Left cardiac atrium (tissue), 4 donors: ENCODE data around the gene DNAH1. TPM values are rescaled to one million over a fixed set of nuclear protein-coding genes. Genes with fewer than 3 reads are reported as not detected.

Experiments used
- ATAC-seq, 2 donors: fragments of 200-7000 bp; cut with Tn5 transposase; one replicate each; pipeline ENCODE4 v1.9.1; 2020; ENCODE audit warnings: mild to moderate bottlenecking in 2 of 2, moderate library complexity in 2 of 2
- DNase-seq: peaks from one replicate; pipeline ENCODE4 v3.0.0-alpha.2; 2020
- intact Hi-C, 2 donors: fragments of 100-400 bp; cut with DNase I; formaldehyde crosslinking; loops; one replicate each; pipeline versions ENCODE4 v1.14.1 to v1.15.1; 2022 to 2023
- total RNA-seq, 2 donors: library from RNA; stranded (reverse); fragmentation: NEBNext Ultra II Directional; extraction: Animal tissue kit (Norgen Biotek cat#: 25700); gene quantifications; one replicate each; pipeline ENCODE4 v1.2.1, GENCODE V29; 2021
- donor health status: DM: no; HTN: yes; CAD: no.
- donor health status: DM: no; HTN: yes; CAD: no; lungs with severe emphysema.
- donor health status: DM: yes; HTN: yes; CAD: no.
- donor health status: Dilated cardiomyopathy.

DNAH1 gene
- total RNA-seq, 2 donors from 2014 or later = 3.3 to 4.4 TPM

- ATAC-seq (no peak), DNase-seq (no peak)
- intact Hi-C loops = no loop called here
Measured at GRCh38 chr3:52406231-52406661, 90.1 kb downstream of the DNAH1 start.

GRCh38 chr3:52406791-52407510 is 90.8 kb downstream of the DNAH1 start:
- intact Hi-C loops = no loop called here
- ATAC-seq (no peak), DNase-seq (no peak)

DNA sequence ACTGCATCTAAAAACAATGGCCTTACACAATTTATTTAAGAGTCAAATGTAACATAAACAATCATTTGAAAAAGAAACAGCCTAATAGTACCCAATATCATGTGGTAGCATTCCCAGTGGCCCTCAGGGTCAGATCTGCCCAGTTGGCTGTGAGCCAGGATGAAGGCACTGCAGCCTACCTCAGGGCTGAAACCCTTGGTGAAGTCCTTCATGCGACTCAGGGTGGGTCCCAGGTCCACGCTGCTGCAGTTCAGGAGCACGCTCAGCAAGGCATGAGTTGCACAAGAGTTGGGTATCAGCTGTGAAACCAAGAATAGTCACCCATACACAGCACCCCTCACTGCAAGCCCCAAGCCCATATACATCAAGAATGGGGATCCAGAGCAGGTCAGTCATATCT is 91.7 kb downstream of the DNAH1 start:
- no peak for ATAC-seq
- intact Hi-C loops = no loop called here
- DNase-seq = no peak

GRCh38 chr3:52408466-52408865 is 92.3 kb downstream of the DNAH1 start:
- no peak for ATAC-seq
- no peak for DNase-seq
- intact Hi-C loops = no loop called here

GRCh38 chr3:52415800-52416199 is 99.7 kb downstream of the DNAH1 start:
- DNase-seq = no peak
- no peak for ATAC-seq
- intact Hi-C loops = no loop called here

GRCh38 chr3:52420388-52420787 is 104.3 kb downstream of the DNAH1 start:
- ATAC-seq (peak in 1 of 2 donors; percentile 31), DNase-seq (no peak)
- intact Hi-C loops = no loop called here

DNA sequence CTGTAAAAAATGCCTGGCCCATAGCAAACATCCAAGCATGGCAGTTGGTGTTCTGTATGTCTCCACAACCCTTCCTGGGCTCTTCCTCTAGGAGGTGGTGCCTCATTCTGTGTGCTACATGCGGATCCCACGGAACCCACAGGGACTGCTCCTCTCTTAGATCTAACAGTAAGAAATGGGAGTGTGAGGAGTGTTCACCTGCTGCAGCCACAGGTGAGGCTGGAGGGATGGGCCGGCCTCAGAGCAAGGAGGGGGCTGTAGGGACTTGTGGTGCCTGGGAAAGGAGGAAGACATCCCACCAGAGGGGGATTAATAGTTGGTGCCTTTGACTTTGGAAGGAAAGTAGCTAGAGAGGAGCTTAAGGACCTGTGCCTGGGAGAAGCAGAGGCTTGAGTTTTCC is 106.5 kb downstream of the DNAH1 start:
- DNase-seq (no peak), ATAC-seq (no peak)
- intact Hi-C loops = no loop called here

GRCh38 chr3:52423173-52423572 is 107.1 kb downstream of the DNAH1 start:
- DNase-seq = no peak

GRCh38 chr3:52428151-52429005 is 112.3 kb downstream of the DNAH1 start:
- intact Hi-C loops = loop anchor here in 1 of 2 donors (1.0 kb wide), 1 partner anchor 19 kb away; no protein-coding TSS in a partner anchor
- peak; percentile 72 to 79 for ATAC-seq

More at GRCh38 chr3:52423173-52423572, 107.1 kb downstream of the DNAH1 start:
- intact Hi-C loops = no loop called here
- ATAC-seq = peak; percentile 36 to 80

DNA sequence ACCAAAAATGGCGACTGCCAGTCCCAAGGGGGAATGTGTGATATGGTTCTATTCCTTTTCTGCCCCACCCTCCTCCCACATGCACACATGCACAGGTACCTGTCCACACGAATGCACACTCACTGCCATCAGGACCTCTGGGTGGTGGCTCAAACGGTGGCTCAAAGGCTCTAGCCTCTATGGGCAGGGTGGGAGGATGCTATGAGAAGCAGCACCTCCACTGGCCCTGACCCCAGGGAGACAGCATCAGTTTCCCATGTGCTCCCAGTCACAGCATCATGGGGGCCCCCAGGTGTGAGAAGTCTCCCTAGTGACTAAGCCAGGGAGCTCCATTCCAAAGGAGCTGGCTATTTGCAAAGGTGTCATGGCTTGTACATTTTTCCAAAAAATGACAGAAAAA is 112.9 kb downstream of the DNAH1 start:
- intact Hi-C loops = no loop called here
- no peak for ATAC-seq

More at GRCh38 chr3:52428151-52429005, 112.3 kb downstream of the DNAH1 start:
- peak; percentile 64 for DNase-seq

GRCh38 chr3:52429779-52430415 is 113.8 kb downstream of the DNAH1 start:
- ATAC-seq = peak in 1 of 2 donors; percentile 13
- intact Hi-C loops = no loop called here
- no peak for DNase-seq

More for the DNA sequence above, 112.9 kb downstream of the DNAH1 start:
- no peak for DNase-seq

GRCh38 chr3:52430416-52430810 is 114.3 kb downstream of the DNAH1 start:
- no peak for ATAC-seq
- intact Hi-C loops = no loop called here
- DNase-seq = no peak

GRCh38 chr3:52431459-52432223 is 115.5 kb downstream of the DNAH1 start:
- intact Hi-C loops = no loop called here
- DNase-seq (no peak), ATAC-seq (peak in 1 of 2 donors; percentile 13)

DNA sequence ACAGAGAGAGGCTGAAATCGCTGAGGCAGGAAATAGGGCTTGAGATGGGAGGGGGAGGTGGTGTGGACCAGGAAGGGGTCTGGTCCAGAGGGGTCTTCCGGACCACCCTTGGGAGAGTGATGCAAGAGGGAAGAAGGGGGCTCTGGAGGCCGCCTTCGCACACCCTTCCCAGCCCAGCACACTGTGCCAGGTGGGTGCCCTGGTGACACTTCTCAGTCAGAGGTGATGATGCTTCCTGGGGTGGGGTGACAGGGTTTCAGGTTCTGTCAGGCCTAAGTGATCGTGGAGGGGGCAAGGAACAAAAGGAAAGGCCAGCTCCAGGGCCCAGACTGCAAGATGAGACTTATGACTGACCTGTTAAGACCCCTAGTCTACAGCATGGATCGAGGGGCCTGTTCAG is 116.1 kb downstream of the DNAH1 start:
- intact Hi-C loops = no loop called here
- DNase-seq (no peak), ATAC-seq (no peak)

GRCh38 chr3:52432691-52433141 is 116.6 kb downstream of the DNAH1 start:
- ATAC-seq (peak; percentile 5 to 23), DNase-seq (no peak)
- intact Hi-C loops = no loop called here

DNA sequence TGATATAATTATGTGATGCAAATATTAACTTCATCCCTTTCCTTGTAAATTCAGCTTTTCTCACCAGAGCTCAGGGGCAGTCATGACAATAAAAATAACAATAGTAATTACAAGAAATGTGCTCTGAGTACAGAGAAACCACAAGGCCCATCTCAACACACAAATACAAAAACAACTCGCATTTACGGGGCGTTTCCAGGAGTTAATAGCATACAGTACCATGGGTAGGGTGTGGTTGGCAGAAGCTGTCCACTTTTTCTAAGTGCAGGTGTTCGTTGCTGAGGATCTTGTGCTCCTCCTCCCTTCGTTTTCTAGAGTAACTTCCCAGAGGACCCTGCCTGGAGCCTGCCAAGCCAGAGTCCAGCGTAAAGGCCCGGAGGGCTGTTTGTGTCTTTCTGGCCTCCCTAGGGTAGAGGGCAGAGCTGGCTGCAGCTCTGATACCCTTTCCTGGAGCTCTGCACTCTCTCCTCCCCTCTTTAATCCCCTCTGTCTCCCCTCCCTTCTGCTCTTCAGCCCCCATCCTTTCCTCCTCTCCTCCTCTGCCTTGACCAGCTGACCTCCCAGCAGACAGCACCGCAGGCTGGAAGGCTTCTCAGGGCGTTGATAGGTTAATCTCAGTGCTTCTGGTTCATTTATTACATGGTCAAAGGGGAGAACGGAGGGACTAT is 117.3 kb downstream of the DNAH1 start:
- no peak for DNase-seq
- intact Hi-C loops = no loop called here
- peak; percentile 4 to 20 for ATAC-seq

GRCh38 chr3:52433996-52434479 is 117.9 kb downstream of the DNAH1 start:
- DNase-seq = no peak
- intact Hi-C loops = no loop called here
- no peak for ATAC-seq

DNA sequence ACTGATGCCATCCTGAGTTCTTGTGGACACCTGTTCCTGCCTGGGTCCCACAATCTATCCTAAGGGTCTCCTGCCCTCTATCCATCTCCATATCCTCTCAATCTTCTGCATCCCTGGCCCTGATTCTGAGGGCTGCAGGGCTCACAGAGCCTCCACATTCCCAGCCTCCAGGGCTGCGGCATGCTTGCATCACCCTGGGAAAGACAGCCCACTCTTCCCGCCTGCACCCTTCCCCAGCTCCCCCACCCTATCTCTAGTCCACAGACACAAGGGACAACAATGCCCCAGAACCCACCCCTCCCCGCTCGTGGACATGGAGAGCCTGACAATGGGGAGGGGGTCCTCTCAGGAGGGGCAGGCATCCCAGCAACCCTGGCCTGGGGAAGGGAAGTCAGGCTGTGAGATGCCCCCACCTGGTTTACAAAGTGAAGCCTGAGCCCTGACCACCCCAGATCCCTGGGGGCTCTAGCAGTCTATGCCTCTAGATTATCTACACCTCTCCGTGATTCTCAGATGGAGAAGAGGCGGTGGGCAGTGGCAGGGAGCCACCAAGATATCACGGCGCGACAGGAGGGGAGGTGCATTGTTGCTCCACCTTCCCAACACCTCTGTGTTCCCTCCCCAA is 118.5 kb downstream of the DNAH1 start:
- intact Hi-C loops = no loop called here
- DNase-seq = no peak
- ATAC-seq = no peak
